HL-60 (cell line): ENCODE measurements around the gene AOPEP. TPM values are rescaled to one million over a fixed set of nuclear protein-coding genes. Genes with fewer than 3 reads are reported as not detected.

Experiments used
- DNase-seq, 2 experiments: peaks; one replicate each; pipeline ENCODE4 v3.0.0-alpha.2; 2010 to 2020; ENCODE audit warnings: low read depth in 1 of 2, low spot score in 1 of 2
- H3K27ac ChIP-seq: fragments of 250-450 bp; sonication (Bioruptor Pico); replicated peaks from 2 replicates; pipeline ENCODE4 v1.5.1; 2020; ENCODE audit warnings: mild to moderate bottlenecking, moderate library complexity
- H3K27me3 ChIP-seq: fragments of 250-450 bp; sonication (Bioruptor Pico); 2 replicates; pipeline ENCODE4 v1.5.1; 2021; ENCODE audit warnings: mild to moderate bottlenecking, moderate library complexity; ENCODE audit not compliant: insufficient read depth, poor library complexity, severe bottlenecking
- H3K4me3 ChIP-seq: replicated peaks from 2 replicates; pipeline ENCODE4 v1.5.1; 2011; ENCODE audit warnings: mild to moderate bottlenecking, control low read depth, low read length; ENCODE audit not compliant: insufficient read depth
- GABPA ChIP-seq: IDR thresholded peaks from 2 replicates; pipeline ENCODE4 v1.6.1; 2012; ENCODE audit warnings: low read depth
- POLR2AphosphoS5 ChIP-seq: IDR thresholded peaks from 2 replicates; pipeline ENCODE4 v1.6.1; 2012; ENCODE audit warnings: low read depth
- SPI1 ChIP-seq: IDR thresholded peaks from 2 replicates; pipeline ENCODE4 v1.6.1; 2012; ENCODE audit warnings: low read depth, mild to moderate bottlenecking, borderline replicate concordance
- microRNA-seq: library from miRNA; unstranded; fragments of <30 nt; microRNA quantifications from one replicate; pipeline ENCODE4, GENCODE V29; 2018
- TF ChIP-seq, protein P1 (sequence below): IDR thresholded peaks from one replicate; pipeline ENCODE4 v1.5.1; 2011; ENCODE audit warnings: low read length, control low read depth, inconsistent platforms; ENCODE audit not compliant: insufficient read depth
- TF ChIP-seq, protein P2 (sequence below): IDR thresholded peaks from 2 replicates; pipeline ENCODE4 v1.6.1; 2012; ENCODE audit warnings: low read depth; ENCODE audit not compliant: insufficient replicate concordance

Gene AOPEP

DNA sequence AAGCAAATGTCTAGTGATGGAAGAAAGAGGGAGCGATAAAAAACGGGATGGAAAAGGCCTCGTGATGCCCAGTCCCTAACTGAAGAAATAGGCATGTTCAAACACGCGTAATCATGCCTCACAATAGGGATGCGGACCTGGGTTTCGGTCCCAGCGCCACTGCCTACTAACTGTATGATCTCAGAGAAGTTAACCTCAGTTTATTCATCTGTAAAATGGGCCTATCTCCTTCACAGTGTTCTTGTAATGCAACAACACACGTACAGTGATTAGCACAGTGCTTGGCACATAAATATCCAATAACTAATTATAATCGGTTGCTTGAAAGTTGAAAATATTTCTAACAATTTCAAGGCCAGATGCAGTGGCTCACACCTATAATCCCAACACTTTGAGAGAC, 409.3 kb downstream of the AOPEP start:
- H3K27me3 ChIP-seq = no peaks in the 10 kb centered on the region

More for the DNA sequence above, 409.3 kb downstream of the AOPEP start:
- Histone ChIP-seq H3K4me3 (no peak overlapping the region), H3K27ac (no peak overlapping the region)
- DNase-seq = no peak
- TF ChIP-seq, protein P1, sequence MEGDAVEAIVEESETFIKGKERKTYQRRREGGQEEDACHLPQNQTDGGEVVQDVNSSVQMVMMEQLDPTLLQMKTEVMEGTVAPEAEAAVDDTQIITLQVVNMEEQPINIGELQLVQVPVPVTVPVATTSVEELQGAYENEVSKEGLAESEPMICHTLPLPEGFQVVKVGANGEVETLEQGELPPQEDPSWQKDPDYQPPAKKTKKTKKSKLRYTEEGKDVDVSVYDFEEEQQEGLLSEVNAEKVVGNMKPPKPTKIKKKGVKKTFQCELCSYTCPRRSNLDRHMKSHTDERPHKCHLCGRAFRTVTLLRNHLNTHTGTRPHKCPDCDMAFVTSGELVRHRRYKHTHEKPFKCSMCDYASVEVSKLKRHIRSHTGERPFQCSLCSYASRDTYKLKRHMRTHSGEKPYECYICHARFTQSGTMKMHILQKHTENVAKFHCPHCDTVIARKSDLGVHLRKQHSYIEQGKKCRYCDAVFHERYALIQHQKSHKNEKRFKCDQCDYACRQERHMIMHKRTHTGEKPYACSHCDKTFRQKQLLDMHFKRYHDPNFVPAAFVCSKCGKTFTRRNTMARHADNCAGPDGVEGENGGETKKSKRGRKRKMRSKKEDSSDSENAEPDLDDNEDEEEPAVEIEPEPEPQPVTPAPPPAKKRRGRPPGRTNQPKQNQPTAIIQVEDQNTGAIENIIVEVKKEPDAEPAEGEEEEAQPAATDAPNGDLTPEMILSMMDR = no peak
- TF ChIP-seq SPI1 (no peak), GABPA (no peak), POLR2AphosphoS5 (no peak)
- TF ChIP-seq, protein P2, sequence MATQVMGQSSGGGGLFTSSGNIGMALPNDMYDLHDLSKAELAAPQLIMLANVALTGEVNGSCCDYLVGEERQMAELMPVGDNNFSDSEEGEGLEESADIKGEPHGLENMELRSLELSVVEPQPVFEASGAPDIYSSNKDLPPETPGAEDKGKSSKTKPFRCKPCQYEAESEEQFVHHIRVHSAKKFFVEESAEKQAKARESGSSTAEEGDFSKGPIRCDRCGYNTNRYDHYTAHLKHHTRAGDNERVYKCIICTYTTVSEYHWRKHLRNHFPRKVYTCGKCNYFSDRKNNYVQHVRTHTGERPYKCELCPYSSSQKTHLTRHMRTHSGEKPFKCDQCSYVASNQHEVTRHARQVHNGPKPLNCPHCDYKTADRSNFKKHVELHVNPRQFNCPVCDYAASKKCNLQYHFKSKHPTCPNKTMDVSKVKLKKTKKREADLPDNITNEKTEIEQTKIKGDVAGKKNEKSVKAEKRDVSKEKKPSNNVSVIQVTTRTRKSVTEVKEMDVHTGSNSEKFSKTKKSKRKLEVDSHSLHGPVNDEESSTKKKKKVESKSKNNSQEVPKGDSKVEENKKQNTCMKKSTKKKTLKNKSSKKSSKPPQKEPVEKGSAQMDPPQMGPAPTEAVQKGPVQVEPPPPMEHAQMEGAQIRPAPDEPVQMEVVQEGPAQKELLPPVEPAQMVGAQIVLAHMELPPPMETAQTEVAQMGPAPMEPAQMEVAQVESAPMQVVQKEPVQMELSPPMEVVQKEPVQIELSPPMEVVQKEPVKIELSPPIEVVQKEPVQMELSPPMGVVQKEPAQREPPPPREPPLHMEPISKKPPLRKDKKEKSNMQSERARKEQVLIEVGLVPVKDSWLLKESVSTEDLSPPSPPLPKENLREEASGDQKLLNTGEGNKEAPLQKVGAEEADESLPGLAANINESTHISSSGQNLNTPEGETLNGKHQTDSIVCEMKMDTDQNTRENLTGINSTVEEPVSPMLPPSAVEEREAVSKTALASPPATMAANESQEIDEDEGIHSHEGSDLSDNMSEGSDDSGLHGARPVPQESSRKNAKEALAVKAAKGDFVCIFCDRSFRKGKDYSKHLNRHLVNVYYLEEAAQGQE = no peak

Small RNAs within 50 kb of the gene (microRNA-seq; reads per million reads assigned to microRNA genes)
- 7.2 reads per million, percentile 24 among the genes with 10 or more reads in this experiment for gene MIR2278
- gene MIR23B = 1,115 reads per million, percentile 88 among the genes with 10 or more reads in this experiment
- not detected for gene MIR24-1
- 1,920 reads per million, percentile 91 among the genes with 10 or more reads in this experiment for gene MIR27B
- not detected for gene MIR3074
- not detected for gene MIR6081
